ELF-1 (cell line): ENCODE results near the gene MMS19.

ENCODE experiments used
- DNase-seq: peaks from one replicate; pipeline ENCODE4 v3.0.0-alpha.2; 2016; ENCODE audit warnings: low read depth, low spot score

MMS19 gene

DNA sequence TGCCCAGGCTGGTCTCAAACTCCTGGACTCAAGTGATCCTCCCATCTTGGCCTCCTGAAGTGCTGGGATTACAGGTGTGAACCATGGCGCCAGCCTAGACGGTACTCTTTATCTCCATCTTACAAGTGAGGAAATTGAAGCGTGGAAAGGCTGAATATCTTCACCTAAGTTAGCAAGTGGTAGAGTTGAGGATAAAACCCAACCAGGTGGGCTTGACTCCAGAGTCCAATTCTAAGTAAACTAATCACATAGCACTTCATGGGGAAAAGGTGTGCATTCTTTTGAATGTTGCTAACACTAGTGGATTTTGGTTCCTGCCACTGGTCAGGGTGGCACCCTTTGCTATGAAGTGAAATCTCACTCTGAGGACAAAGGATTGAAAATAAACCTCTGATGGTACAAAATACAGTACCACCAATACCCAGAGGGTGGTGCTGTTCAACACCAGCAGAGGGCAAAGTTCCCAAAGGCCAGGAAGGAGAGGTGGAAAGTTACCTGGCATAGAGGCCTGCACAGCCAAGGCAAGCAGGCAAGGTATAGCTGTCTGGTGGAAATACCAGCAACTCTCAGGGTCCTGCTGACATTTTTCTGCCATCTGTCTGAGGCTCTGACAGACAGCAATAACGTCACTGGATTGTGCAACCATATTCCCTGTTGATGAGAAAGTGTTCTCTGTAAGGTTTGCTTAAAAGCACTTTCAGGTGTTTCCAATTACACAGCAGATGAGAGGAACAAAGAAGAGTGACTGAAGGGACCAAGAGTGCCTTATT lies 34.7 kb downstream of the MMS19 start:
- peak; percentile 80 for DNase-seq

- no peak for DNase-seq
Measured at GRCh38 chr10:97462309-97462708, 35.9 kb downstream of the MMS19 start.

- no peak for DNase-seq
Measured at GRCh38 chr10:97459933-97460332, 38.3 kb downstream of the MMS19 start.

DNA sequence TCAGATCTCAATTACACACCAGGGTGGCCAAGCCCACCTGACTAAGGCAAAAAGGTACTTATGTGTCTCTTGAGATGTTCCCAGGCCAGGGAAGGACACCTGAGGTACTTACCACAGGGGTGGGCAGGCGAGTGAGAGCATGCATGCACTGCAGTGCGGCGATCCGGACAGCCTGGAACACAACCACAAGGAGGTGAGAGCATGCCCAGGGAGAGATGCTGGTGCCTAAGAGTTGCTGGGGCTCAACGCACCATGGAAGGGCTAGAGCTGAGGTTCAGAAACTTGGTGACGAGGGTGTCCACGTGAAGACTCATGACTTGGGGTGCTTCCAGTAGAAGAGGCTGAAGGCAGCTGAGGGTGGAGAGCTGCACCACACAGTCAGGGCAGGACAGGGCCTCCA lies 39.1 kb downstream of the MMS19 start:
- DNase-seq: no peak

DNA sequence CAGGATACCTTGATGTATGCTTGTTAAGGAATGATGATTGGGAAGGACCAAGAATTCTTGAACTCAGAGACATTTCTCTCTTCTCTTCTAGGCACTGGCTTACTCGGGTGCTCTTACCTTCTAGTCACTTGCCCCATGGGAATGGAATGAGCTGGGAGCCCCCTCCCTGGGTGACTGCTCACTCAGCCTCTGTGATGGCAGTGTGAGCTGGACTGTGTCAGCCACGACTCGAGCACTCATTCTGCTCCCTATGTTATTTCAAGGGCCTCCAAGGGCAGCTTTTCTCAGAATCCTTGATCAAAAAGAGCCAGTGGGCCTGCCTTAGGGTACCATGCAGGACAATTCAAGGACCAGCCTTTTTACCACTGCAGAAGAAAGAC lies 41.5 kb downstream of the MMS19 start:
- no peak for DNase-seq

- DNase-seq: no peak
Measured at GRCh38 chr10:97456034-97456685, 42.1 kb downstream of the MMS19 start.

GRCh38 chr10:97454330-97455036 lies 43.7 kb downstream of the MMS19 start:
- DNase-seq: no peak

DNA sequence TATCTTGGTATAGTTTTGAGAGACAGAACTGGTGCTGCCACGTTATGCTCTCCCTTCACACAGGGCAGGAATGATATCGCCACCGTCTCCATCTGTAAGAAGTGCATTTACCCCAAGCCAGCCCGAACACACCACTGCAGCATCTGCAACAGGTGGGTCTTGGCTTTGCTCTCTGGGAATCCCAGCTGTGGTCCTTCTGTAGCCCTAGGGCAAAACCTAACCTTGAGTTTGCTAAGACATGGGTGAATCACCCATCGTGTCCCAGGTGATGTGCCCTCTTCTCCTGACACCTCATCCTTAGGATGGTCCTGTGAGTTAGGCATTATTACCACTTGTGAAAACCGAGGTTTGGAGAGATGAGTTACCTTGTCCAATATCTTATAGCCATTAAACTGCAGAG lies 45.9 kb downstream of the MMS19 start:
- no peak for DNase-seq

DNA sequence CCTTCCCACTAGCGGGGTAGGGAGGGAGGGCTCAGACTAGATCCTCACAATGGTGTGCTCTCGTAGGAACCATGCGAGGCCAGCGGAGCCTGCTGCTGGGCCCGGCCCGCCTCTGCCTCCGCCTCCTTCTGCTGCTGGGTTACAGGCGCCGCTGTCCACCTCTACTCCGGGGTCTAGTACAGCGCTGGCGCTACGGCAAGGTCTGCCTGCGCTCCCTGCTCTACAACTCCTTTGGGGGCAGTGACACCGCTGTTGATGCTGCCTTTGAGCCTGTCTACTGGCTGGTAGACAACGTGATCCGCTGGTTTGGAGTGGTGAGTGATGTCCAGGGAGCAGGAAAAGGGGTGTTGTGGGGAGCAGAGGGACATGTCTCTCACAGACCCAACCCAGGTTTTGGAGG lies 46.6 kb downstream of the MMS19 start:
- DNase-seq: no peak

DNA sequence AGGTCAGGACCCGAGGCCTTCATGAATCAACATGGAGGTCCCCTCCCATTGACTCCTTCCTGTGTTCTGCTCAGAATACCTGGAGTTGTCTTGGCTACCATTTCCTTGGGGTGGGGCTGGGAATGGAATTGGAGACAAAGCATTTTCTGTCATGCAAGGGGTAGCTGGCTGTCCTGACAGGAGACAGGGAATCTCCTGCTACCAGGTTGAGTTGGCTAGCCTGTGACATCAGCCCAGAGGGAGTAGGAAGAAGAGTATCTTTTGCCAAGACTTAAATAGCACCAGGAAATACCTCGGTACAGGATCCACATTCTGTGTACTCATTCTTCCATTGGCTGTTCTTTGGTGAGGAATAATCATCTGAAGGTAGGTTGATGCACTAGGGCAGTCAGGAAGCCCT lies 47.4 kb downstream of the MMS19 start:
- no peak for DNase-seq

DNA sequence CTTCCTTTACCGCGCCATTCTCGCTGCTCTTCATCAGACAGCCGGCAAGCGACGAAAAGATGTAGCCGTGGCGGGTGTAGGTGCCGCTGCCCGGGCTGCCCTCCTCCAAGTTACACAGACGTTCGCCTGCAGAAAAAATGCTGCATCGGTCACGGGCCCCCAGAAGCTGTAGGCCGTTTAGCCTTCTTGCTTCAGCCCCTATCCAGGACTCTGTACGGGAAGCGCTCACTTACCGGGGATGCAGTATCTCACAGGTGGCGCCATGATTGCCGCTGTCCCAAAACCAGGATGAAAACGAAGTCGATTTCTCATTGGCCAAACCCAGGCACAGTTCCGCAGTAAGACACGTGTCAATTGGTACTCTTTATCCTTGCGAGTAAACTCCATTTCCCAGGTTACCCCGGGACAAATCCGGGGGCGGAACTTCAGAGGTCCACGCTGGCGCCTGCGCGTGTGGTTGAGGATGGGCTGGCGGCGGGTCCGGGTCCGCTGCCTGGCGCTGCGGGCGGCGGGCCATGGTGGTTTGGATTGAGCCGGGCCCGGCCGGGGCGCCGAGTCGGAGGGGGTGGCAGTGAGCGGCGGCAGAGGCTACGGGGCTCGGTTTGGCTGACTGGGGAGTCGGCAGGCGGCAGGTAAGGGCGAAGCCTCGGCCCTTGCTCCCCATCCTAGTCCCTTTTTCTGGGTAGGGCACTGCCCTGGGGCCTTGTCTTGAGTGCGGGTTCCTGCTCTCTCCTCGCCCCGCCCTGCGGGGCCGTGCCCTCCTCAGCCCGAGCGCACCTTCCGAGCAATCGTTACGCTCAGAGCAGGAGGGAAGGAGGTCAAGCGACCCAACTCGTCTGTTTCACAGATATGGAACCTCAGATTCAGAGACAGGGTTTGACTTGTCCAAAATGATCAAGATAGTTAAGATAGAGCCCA lies 52.2 kb downstream of the MMS19 start, which contains the start of the genes EXOSC1 and ZDHHC16:
Gene EXOSC1, minus strand, starts transcription at position 285 of the 918 bp plus-strand sequence. Its CDS starts 21 bp downstream, at position 264.
Gene ZDHHC16, plus strand, starts transcription at position 454 of the 918 bp plus-strand sequence. CDS start 5,501 bp downstream, outside the sequence.
- DNase-seq: peak; percentile 97

DNA sequence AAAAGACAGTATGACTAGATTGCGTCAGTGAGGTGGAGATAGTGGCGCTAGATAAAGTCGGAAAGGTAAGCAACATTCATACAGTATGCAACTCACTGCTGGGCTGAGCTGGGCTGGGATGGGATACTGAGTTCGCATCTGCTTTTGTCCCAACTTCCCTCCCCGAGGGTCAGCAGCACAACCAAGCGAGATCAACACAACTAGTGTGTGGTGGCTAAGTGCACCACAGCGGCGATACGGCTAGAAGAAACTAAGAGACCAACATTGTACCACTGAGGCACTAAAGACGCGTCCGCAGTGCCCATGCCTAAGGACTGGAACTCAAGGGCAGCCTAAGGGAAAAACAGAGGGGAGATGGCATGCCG lies 52.9 kb downstream of the MMS19 start:
- DNase-seq: no peak

DNA sequence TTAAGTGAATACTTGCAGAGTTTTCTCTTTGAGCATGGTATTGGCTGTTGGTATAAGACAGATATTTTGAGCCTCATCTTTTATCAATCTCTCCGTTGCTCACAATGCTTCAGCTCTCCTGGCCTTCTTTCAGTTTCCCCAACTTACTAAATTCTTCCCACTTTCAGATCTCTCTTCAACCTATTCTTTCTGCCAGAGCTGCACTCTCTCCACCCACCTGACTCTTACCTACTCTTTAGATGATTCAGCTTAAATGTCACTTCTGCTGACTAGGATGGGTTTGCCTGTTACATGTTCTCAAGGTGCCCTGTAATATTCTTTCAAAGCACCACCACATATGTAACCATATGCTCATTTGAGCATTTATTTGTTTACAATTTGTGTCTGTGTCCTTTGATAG lies 54.0 kb downstream of the MMS19 start:
- DNase-seq: no peak

GRCh38 chr10:97442277-97442676 lies 55.9 kb downstream of the MMS19 start:
- DNase-seq: no peak

DNA sequence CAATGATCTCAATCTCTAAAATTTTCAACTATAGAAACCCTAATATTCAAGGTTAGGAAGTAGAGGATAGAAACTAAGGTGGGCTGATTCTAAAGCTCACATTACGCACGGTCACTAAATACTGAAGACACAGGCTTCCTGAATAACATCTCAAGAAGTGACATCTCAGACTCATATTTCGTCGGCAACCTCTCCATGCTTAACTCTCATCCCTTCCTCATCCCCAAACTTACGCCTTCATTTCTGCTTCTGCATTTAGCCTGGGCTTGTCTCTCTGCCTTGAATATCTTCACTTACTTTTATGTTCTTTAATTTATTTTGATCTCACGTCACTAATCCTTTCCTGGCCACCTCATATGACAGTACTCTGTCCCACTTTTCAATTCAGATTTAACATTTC lies 63.0 kb downstream of the MMS19 start:
- DNase-seq: no peak

DNA sequence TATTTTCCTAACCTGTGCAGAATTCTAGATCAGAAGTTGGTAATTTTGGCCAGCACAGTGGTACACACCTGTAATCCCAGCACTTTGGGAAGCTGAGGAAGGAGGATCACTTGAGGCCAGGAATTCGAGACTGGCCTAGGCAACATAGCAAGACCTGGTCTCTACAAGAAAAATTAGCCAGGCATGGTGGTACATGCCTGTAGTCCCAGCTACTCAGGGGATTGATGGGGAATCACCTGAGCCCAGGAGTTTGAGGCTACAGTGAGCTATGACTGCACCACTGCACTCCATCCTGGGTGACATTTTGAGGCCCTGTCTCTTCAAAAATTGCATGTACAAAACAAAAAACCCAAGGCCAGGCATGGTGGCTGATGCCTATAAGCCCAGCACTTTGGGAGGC lies 63.7 kb downstream of the MMS19 start:
- no peak for DNase-seq

GRCh38 chr10:97434055-97434454 lies 64.2 kb downstream of the MMS19 start:
- no peak for DNase-seq

DNA sequence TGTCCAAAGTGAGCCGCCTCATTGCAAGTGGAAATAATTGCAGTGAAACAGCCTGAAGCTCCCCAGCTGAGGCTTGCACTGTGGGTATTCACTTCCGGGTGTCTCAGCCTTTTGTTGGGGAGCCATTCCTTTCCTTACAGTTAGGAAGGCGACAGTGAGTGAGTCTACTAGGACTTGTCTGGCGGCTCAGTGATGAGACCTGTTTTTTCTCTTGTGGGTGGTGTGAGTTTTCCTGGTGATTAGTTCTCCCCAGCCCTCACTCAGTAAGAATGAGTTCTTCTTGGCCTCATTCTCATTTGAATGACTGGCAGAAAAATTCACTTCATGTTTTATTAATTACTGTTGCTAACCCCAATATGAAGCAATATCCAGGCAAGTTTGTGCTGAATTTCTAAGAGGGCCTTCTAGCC lies 69.6 kb downstream of the MMS19 start:
- DNase-seq: peak; percentile 52

DNA sequence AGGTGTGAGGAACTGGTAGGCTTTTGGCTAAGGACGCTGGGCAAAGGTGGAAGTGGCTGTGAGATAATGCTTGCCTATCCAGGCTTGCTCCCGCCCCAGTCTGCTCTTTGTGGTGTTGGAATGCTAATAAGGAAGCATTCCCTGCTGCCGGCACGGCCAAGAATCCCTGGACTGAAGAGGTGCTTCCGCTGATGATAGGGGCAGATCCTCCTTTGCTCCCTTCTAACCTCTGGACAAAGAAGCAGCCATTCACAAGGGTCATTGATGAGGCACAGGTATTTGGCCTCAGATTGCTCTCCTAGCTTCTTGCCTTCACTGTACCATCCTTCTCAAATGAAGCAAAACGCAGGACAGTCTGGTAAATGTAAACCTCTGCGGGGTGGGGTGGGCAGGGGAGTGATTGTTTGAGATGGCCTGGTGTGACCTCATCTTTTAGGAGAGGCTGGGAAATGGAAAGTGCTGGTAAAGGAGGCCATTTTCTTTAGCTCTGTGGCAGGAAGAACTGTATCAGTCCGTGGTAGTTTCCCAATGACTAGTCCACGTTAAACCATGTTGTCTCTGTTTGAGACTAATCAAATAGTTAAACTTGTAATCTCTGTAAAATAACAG lies 70.5 kb downstream of the MMS19 start:
- peak; percentile 91 for DNase-seq

GRCh38 chr10:97426776-97427570 lies 71.2 kb downstream of the MMS19 start:
- peak; percentile 56 for DNase-seq
